ENCODE measurements around the gene C20orf144. TPM values are rescaled to one million over a fixed set of nuclear protein-coding genes. Genes with fewer than 3 reads are reported as not detected.
"Not testable (repeated sequence)": the region's sequence is repeated elsewhere in the genome, so short reads cannot be mapped to it uniquely, and the experiment has no call there.

Gene C20orf144
- total RNA-seq (2014; rRNA removed; shearing (Covaris generic)), result 0.18 TPM in 1 of 2 replicates, not detected in the other

DNA sequence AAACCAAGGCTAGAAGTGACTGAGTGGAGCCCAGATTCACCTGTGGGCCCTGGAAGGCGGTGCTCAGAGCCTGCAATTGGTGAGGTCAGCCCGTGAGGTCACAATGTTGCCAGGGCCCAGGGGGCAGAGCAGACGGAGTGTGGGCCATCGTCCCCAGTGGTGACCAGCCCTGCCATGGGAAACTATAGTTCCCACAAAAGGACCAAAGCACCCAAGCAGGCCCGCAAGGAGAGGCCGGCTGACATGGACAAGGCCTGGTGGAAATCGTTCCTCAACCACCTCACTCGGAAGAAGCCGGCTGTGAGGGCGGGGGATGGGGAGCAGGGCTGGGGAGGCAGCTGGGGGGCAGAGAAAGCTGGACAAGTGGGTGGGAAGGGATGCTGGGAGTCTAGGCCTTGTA lies at the start of gene C20orf144:
Gene C20orf144 (plus strand): TSS at position 156 of the 400 bp plus-strand sequence. CDS start 19 bp downstream, at position 175.
- Histone ChIP-seq H3K27ac (peak within 1 kb of the TSS; percentile 73), H3K4me3 (peak within 1 kb of the TSS; percentile 65), H3K27me3 (replicated peaks) (no peaks in the 10 kb centered on the region), H3K9me3 (replicated peaks) (no peaks in the 10 kb centered on the region), H3K36me3 (peaks cover 64% of the 10 kb centered on the region), H3K4me1 (replicated peaks) (peaks cover 22% of the 10 kb centered on the region)
- DNase-seq (ENCODE audit: low read depth in 1 of 2, low spot score in 2 of 2), result no peak

DNA sequence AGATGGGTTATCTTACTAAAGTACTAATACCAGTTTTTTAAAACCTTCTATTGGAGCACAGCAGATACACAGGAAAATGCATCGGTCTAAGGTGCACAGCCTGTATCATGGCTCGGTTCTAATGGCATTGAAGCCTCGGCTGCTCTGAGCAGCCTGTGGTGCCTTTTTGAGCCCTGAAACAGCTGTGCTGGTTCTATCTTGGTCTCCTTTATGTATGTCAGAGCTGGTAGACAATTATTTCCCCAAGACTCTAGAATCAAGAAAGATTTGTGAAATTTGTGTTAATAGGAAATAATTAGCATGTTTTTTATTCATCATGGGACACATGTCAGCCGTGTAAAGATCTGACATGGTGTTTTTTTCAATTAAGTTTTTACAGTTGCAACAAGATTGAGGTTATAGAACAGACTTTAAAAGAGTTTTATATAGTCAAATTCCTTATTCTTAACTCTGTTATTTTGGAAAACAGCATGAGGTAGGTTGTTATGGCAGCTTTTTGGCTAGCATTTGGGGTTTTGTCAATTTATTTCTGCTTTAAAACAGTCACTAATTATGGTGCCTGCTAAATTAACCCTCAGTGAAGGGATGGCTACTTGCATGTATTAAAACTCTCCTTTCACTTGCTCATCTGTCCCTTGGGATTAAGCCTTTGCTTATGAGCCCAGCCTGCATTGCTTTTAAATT lies 40.3 kb upstream of the C20orf144 start:
- Histone ChIP-seq H3K27ac (no peak overlapping the region), H3K9me3 (replicated peaks) (no peaks in the 10 kb centered on the region), H3K4me1 (replicated peaks) (no peaks in the 10 kb centered on the region), H3K27me3 (replicated peaks) (no peaks in the 10 kb centered on the region), H3K36me3 (peaks cover 16% of the 10 kb centered on the region), H3K4me3 (no peak overlapping the region)
- DNase-seq (ENCODE audit: low read depth in 1 of 2, low spot score in 2 of 2), result no peak

DNA sequence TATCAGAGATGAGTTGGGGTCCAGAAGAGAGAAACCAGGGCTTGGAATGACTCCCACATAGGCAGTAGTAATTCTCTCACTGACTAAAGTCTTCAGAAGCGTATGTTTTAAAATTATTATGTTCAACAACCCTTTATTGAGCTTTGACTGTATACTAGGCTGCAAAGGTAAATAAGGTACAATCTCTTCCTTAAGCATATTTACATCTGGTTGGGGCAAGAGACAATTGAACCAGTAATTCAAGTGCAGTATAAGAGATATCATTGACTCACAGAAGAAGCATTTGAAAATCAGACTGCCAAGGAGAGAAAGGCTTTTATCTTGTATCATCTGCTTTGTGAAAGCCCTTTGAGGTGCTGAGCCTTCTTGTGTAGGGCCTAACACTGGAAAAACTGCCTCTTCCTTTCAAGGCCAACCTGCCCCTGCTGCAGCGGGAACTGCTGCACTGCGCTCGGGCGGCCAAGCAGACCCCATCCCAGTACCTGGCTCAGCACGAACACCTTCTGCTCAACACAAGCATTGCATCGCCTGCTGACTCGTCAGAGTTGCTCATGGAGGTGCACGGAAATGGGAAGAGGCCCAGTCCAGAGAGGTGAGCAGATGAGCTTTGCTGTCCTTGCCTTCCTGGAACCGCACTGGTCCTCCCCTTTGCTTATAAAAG lies 39.3 kb upstream of the C20orf144 start:
- Histone ChIP-seq H3K27ac (no peak overlapping the region), H3K4me1 (replicated peaks) (no peaks in the 10 kb centered on the region), H3K27me3 (replicated peaks) (no peaks in the 10 kb centered on the region), H3K36me3 (peaks cover 16% of the 10 kb centered on the region), H3K4me3 (no peak overlapping the region), H3K9me3 (replicated peaks) (no peaks in the 10 kb centered on the region)
- no peak for DNase-seq (ENCODE audit: low read depth in 1 of 2, low spot score in 2 of 2)

DNA sequence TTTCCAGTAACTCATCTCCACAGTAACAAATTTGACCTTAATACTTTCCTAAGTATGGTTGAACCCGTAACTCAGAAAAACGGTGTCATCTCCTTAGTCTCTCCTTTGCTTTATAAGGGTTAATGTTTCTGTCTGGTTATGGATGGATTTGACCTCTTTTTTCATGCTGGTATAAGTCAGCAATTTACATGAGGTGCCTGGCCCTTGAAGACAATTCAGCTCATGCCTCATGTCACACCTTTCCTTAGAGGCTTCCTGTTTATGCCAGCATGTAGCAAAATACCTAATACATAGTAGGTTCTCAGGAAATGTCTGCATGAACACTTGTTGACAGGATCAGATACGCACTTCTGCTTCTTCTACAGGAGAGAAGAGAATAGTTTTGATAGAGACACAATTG lies 37.7 kb upstream of the C20orf144 start:
- Histone ChIP-seq H3K27me3 (replicated peaks) (no peaks in the 10 kb centered on the region), H3K4me1 (replicated peaks) (no peaks in the 10 kb centered on the region), H3K9me3 (replicated peaks) (no peaks in the 10 kb centered on the region), H3K4me3 (no peak overlapping the region), H3K27ac (no peak overlapping the region), H3K36me3 (peaks cover 23% of the 10 kb centered on the region)
- no peak for DNase-seq (ENCODE audit: low read depth in 1 of 2, low spot score in 2 of 2)

DNA sequence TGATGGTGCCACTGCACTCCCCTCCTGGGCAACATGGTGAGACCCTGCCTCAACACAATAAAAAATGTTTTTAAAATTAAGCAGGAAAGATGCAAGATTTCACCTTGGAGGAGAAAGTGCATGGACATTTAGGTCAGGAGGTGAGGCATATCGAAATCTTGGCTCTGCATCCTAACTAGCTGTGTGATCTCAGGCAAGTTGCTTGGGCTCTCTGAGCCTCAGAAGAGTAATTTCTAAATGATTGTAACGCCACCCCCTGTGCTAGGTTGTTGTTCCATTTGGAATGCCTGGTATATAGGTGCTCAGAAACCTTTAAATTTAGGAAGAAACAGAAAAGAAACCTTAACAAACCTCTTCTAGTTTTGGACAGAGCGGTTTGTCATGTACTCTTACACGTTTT lies 35.9 kb upstream of the C20orf144 start:
- H3K27me3 ChIP-seq (replicated peaks), result no peaks in the 10 kb centered on the region
- H3K9me3 ChIP-seq (replicated peaks), result no peaks in the 10 kb centered on the region
- no peak for DNase-seq (ENCODE audit: low read depth in 1 of 2, low spot score in 2 of 2)
- H3K4me1 ChIP-seq (replicated peaks), result no peaks in the 10 kb centered on the region
- H3K36me3 ChIP-seq, result peaks cover 31% of the 10 kb centered on the region
- H3K27ac ChIP-seq, result no peak overlapping the region
- H3K4me3 ChIP-seq, result no peak overlapping the region

DNA sequence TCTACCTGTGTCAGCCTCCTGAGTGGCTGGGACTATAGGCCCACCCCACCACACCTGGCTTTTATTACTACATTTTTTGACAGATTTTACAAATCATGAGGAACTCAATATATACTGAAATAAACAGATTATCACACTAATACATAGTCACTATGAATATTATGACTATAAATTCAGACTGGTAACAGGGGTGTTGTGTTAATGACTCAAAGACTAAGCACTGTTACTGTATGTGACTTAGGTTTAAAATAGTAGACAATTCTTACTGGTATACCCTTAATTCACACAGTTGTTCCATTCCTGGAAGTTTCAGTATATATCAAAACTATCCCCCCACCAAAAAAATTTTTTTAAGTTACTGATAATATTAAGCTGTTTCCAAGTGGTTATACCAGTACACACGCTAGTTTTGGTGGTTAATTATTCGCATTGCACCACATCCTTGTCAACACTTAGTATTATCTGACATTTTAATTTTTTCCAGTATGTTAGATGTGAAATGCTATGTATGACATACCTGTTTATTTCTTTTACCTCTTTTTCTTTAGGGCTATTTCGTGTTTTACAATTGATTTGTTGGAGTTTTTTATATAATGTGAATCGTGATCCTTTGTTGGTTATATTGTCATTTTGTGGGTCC lies 34.4 kb upstream of the C20orf144 start:
- H3K4me1 ChIP-seq (replicated peaks), result no peaks in the 10 kb centered on the region

DNA sequence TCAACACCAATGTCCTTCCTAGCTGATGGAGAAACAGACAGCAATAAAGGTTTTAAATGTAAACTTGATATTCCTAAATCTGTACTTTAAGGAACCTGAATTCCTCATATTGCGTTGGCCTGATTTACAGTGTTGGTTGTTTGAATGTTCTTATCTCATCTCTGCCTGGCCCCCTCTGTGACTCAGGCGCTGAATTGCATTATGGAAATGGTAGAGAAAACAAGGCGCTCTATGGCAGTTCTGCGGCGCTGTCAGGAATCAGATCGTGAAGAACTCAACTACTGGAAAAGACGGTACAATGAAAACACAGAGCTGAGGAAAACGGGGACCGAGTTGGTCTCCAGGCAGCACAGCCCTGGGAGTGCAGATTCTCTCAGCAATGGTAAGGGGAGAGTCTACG lies 32.6 kb upstream of the C20orf144 start:
- Histone ChIP-seq H3K36me3 (peaks cover 28% of the 10 kb centered on the region), H3K27me3 (replicated peaks) (no peaks in the 10 kb centered on the region), H3K4me1 (replicated peaks) (no peaks in the 10 kb centered on the region), H3K27ac (no peak overlapping the region), H3K9me3 (replicated peaks) (no peaks in the 10 kb centered on the region), H3K4me3 (no peak overlapping the region)
- DNase-seq (ENCODE audit: low read depth in 1 of 2, low spot score in 2 of 2), result no peak

More for the DNA sequence above, 34.4 kb upstream of the C20orf144 start:
- DNase-seq (ENCODE audit: low read depth in 1 of 2, low spot score in 2 of 2), result no peak
- Histone ChIP-seq H3K9me3 (replicated peaks) (no peaks in the 10 kb centered on the region), H3K36me3 (peaks cover 32% of the 10 kb centered on the region), H3K4me3 (no peak overlapping the region), H3K27me3 (replicated peaks) (no peaks in the 10 kb centered on the region), H3K27ac (no peak overlapping the region)

DNA sequence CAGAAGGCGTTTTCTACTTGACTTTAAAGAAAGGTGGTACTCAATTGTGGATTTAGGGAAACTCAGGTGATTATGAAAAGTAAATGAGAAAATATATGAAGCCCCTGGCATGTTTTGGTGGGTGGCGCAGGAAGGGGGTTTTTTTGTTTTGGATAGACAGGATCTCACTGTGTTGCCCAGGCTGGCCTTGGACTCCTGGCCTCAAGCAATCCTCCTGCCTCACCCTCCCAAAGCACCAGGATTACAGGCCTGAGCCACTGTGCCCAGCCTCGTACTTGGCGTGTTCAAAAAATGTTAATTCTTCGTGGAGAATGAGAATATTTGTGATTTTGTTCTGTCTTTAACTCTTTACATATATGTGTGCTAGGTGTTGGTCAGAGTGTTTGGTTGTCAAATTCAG lies 32.1 kb upstream of the C20orf144 start:
- no peak overlapping the region for H3K4me3 ChIP-seq
- no peak for DNase-seq (ENCODE audit: low read depth in 1 of 2, low spot score in 2 of 2)
- H3K36me3 ChIP-seq, result peaks cover 25% of the 10 kb centered on the region
- H3K9me3 ChIP-seq (replicated peaks), result no peaks in the 10 kb centered on the region
- H3K27me3 ChIP-seq (replicated peaks), result no peaks in the 10 kb centered on the region
- H3K4me1 ChIP-seq (replicated peaks), result no peaks in the 10 kb centered on the region
- H3K27ac ChIP-seq, result no peak overlapping the region

DNA sequence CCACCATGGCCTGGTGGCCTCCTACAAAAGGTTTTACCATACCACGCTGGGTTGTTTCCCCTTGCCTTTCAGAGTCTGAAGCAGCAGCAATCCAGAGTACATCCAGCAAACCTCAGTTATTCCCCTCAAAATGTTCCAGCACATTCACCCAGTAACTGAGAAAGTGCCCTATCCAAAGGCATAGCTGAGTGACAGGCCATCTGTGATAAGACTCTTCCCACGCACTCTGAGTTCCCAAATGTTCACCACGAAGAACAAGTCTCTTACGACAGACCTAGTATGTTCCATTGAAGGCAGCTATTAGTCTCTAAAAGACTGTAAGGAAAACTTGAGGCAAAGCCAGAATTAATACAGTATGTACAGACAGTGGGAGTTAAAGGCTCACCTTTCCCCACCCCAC lies 31.6 kb upstream of the C20orf144 start:
- peaks cover 25% of the 10 kb centered on the region for H3K36me3 ChIP-seq
- H3K4me1 ChIP-seq (replicated peaks), result no peaks in the 10 kb centered on the region
- no peak for DNase-seq (ENCODE audit: low read depth in 1 of 2, low spot score in 2 of 2)
- H3K27me3 ChIP-seq (replicated peaks), result no peaks in the 10 kb centered on the region
- no peaks in the 10 kb centered on the region for H3K9me3 ChIP-seq (replicated peaks)
- H3K27ac ChIP-seq, result no peak overlapping the region
- H3K4me3 ChIP-seq, result no peak overlapping the region

DNA sequence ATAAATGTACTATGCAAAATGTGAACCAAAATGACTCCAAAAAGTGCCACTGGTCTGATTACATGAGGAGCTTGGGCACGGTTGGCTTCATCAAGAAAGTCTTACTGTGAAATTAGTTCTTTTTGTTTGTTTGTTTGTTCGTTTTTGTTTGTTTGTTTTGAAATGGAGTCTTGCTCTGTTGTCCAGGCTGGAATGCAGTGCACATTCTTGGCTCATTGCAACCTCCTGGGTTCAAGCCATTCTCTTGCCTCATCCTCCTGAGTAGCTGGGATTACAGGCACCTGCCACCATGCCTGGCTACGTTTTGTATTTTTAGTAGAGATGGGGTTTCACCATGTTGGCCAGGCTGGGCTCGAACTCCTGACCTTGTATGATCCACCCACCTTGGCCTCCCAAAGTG lies 30.2 kb upstream of the C20orf144 start:
- not testable (repeated sequence) for H3K27me3 ChIP-seq (replicated peaks); H3K27ac ChIP-seq; H3K9me3 ChIP-seq (replicated peaks); H3K4me3 ChIP-seq; DNase-seq (ENCODE audit: low read depth in 1 of 2, low spot score in 2 of 2); H3K4me1 ChIP-seq (replicated peaks)
- peaks cover 31% of the 10 kb centered on the region for H3K36me3 ChIP-seq

DNA sequence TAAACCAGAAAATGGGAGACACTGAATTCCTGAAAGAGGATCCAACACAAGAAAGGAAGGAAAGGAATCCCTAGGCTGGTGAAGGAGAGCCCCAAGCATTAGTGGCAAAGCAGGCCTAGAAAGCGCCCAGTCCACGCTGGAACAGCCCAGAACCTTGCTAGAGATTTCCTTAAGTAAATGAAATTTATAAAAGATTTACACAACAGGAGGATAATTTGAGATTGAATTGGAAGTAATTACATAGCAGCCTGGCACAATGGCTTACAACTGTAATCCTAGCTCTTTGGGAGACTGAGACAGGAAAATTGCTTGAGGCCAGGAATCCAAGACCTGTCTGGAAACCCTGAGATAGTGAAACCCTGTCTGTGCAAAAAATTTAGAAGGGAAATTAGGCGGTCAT lies 26.8 kb upstream of the C20orf144 start:
- DNase-seq (ENCODE audit: low read depth in 1 of 2, low spot score in 2 of 2), result no peak
- no peak overlapping the region for H3K4me3 ChIP-seq
- no peaks in the 10 kb centered on the region; the same call in 1 of the 2 replicates for H3K9me3 ChIP-seq (replicated peaks)
- H3K27me3 ChIP-seq (replicated peaks), result no peaks in the 10 kb centered on the region
- no peak overlapping the region for H3K27ac ChIP-seq
- no peaks in the 10 kb centered on the region for H3K4me1 ChIP-seq (replicated peaks)
- H3K36me3 ChIP-seq, result peaks cover 31% of the 10 kb centered on the region

DNA sequence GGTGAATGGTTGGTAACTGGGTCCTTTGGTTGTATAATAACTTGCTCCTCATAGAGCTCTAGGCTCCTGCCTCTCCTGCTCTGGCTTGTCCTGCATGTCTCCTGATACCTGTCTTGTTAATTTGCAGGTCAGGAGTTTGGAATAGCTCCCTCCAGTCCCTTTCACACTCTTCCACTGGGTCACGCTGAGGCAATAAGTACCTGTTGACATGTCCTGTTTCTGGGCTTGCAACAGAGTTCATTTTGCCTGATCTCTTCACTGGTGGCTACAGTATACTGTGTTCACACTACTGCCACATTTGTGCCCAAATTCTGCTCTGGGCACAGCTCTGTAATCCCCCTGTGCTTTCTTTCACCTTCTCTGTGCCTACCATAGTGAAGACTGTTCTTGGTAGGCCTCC lies 25.4 kb upstream of the C20orf144 start:
- H3K27ac ChIP-seq, result no peak overlapping the region
- no peaks in the 10 kb centered on the region for H3K4me1 ChIP-seq (replicated peaks)
- H3K27me3 ChIP-seq (replicated peaks), result no peaks in the 10 kb centered on the region
- no peaks in the 10 kb centered on the region; the same call in 1 of the 2 replicates for H3K9me3 ChIP-seq (replicated peaks)
- DNase-seq (ENCODE audit: low read depth in 1 of 2, low spot score in 2 of 2), result no peak
- H3K36me3 ChIP-seq, result peaks cover 28% of the 10 kb centered on the region
- H3K4me3 ChIP-seq, result no peak overlapping the region

DNA sequence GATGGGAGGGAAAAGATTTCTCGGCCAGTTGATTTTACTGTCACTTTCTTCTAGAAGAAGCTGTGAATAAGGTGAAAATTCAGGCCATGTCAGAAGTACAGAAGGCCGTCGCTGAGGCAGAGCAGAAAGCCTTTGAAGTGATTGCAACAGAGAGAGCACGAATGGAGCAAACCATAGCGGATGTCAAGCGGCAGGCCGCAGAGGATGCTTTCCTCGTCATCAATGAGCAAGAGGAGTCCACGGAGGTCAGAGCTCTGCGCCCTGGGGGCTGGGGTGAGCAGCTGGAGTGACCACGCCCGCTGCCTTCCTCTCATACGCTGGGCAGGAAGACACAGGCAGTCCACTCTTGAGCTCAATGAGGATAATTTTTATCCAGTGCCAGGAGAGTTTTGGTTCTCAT lies 21.8 kb upstream of the C20orf144 start:
- DNase-seq (ENCODE audit: low read depth in 1 of 2, low spot score in 2 of 2), result no peak
- Histone ChIP-seq H3K36me3 (peaks cover 42% of the 10 kb centered on the region), H3K27me3 (replicated peaks) (no peaks in the 10 kb centered on the region), H3K4me1 (replicated peaks) (no peaks in the 10 kb centered on the region), H3K4me3 (no peak overlapping the region), H3K27ac (no peak overlapping the region), H3K9me3 (replicated peaks) (no peaks in the 10 kb centered on the region; the same call in 1 of the 2 replicates)

Measured in SJSA1 (cell line).